Right lobe of liver (tissue), 4 donors: ENCODE data around the gene SIGLEC12.

ENCODE experiments used
- POLR2A ChIP-seq: fragments of 450-650 bp; IDR thresholded peaks from one replicate; pipeline ENCODE4 v1.6.1; 2017; ENCODE audit warnings: antibody characterized with exemption, mild to moderate bottlenecking
- TF ChIP-seq, protein P1 (sequence below), 4 donors: fragments of 200-600 bp in 3 of 4; fragments of 450-650 bp in 1 of 4; IDR thresholded peaks; one replicate each; pipeline versions ENCODE4 v1.5.1 to v1.8.0; 2016 to 2022; ENCODE audit warnings: antibody characterized with exemption in 4 of 4, mild to moderate bottlenecking in 2 of 4
- donor health status: DM: no; HTN: no; CAD: no.
- donor health status: DM: no; HTN: no; CAD: no.
- donor health status: DM: no; HTN: yes; CAD: no.

DNA sequence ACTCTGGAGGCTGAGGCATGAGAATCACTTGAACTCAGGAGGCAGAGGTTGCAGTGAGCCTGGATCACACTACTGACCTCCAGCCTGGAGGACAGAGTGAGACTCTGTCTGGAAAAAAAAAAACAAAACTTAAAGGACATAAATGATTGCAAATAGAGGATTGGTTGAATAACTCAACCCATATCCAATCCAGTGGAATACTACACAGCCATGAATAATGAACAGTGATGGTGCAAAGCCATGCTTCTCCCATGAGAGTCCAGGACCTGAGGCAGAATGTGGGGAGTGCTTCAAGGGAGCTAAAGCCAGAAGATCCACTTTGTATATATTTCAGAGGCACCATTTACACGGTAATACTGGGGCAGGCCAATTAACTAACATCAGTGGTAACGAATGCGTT lies 25.4 kb downstream of the SIGLEC12 start:
- TF ChIP-seq, protein P1, sequence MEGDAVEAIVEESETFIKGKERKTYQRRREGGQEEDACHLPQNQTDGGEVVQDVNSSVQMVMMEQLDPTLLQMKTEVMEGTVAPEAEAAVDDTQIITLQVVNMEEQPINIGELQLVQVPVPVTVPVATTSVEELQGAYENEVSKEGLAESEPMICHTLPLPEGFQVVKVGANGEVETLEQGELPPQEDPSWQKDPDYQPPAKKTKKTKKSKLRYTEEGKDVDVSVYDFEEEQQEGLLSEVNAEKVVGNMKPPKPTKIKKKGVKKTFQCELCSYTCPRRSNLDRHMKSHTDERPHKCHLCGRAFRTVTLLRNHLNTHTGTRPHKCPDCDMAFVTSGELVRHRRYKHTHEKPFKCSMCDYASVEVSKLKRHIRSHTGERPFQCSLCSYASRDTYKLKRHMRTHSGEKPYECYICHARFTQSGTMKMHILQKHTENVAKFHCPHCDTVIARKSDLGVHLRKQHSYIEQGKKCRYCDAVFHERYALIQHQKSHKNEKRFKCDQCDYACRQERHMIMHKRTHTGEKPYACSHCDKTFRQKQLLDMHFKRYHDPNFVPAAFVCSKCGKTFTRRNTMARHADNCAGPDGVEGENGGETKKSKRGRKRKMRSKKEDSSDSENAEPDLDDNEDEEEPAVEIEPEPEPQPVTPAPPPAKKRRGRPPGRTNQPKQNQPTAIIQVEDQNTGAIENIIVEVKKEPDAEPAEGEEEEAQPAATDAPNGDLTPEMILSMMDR (IDR thresholded peaks at IDR 0.05), result no peak
- no peak for TF ChIP-seq POLR2A
